ENCODE results near the gene KNDC1.

The KNDC1 gene

DNA sequence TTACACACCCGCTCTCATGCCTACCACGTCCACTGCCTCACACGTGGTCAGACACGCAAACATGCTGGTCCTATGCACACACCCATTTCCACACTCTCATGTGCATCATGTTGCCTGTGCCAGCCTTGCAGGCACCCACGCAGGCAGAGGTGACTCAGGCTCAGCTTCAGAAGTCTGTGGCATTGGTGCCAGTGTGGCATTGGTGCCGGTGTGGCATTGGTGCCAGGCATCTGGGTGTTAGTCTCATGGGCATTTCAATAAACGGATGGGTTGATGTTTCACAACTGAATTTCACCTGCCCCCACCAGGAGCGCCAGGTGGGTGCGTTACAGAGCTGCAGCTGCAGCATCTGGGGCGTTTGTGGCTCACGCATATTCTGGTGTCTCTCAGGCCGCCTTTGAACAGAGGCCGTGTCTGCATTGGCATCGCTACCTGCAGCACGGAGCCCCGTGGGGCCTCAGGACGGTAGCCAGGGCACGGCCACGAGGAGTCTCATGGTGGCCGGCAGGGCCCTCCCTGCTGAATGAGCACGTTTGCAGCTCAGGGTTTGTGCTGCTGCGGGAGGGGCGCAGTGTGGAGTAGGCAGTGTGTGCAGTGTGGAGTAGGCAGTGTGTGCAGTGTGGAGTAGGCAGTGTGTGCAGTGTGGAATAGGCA, 24.7 kb downstream of the KNDC1 start:
- H3K36me3 ChIP-seq = no peaks in the 10 kb centered on the region
- H3K4me1 ChIP-seq = no peaks in the 10 kb centered on the region
- H3K27me3 ChIP-seq = peaks cover 61% of the 10 kb centered on the region
- TF ChIP-seq, protein P1, sequence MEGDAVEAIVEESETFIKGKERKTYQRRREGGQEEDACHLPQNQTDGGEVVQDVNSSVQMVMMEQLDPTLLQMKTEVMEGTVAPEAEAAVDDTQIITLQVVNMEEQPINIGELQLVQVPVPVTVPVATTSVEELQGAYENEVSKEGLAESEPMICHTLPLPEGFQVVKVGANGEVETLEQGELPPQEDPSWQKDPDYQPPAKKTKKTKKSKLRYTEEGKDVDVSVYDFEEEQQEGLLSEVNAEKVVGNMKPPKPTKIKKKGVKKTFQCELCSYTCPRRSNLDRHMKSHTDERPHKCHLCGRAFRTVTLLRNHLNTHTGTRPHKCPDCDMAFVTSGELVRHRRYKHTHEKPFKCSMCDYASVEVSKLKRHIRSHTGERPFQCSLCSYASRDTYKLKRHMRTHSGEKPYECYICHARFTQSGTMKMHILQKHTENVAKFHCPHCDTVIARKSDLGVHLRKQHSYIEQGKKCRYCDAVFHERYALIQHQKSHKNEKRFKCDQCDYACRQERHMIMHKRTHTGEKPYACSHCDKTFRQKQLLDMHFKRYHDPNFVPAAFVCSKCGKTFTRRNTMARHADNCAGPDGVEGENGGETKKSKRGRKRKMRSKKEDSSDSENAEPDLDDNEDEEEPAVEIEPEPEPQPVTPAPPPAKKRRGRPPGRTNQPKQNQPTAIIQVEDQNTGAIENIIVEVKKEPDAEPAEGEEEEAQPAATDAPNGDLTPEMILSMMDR (IDR thresholded peaks at IDR 0.05; ENCODE audit: low read depth, low read length) = no peak
- H3K9me3 ChIP-seq = no peaks in the 10 kb centered on the region; the same call in 1 of the 2 replicates
- no peak overlapping the region for H3K4me3 ChIP-seq (ENCODE audit: low read depth, low read length)
- DNase-seq = no peak

DNA sequence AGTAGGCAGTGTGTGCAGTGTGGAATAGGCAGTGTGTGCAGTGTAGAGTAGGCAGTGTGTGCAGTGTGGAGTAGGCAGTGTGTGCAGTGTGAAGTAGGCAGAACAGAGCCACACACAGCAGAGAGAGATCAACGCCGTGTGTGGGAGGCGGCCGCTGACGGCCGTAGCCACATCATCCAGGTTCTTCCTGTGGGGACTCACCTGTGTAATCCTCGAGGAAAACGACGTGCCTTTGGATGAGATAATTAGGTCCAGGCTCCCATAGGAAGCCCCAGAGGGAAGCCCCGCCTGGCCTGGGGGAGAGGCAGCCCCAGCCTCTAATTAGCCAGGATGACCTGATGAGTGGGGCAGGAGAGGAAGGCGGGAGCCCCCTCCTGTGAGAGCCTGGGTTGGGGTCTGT, 25.4 kb downstream of the KNDC1 start:
- TF ChIP-seq, protein P1 (IDR thresholded peaks at IDR 0.05; ENCODE audit: low read depth, low read length) = no peak

DNA sequence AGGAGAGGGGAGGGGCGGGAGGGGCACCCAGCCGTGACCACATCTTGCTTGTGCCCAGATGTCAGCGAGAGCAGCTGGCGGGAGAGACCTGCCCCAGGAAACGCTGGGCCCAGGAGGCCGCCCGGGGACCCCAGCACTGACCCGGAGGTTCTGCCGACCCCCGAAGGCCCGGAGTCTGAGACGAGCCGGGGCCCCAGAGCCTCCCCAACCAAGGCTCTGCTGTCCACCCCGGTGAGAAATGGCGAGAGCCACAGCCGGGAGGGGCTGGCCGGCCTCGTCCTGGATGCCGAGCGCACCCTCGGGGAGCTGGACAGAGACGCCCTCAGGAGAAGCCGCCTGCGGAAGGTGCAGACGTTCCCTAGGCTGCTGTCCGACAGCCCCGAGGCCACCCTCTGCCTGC, 25.9 kb downstream of the KNDC1 start:
- TF ChIP-seq, protein P1 (IDR thresholded peaks at IDR 0.05; ENCODE audit: low read depth, low read length) = no peak
- Histone ChIP-seq H3K4me1 (no peaks in the 10 kb centered on the region), H3K4me3 (ENCODE audit: low read depth, low read length) (no peak overlapping the region), H3K36me3 (no peaks in the 10 kb centered on the region), H3K9me3 (no peaks in the 10 kb centered on the region; the same call in 1 of the 2 replicates), H3K27me3 (peaks cover 61% of the 10 kb centered on the region)
- DNase-seq = no peak

More for the DNA sequence above, 25.4 kb downstream of the KNDC1 start:
- no peaks in the 10 kb centered on the region for H3K4me1 ChIP-seq
- H3K27me3 ChIP-seq = peaks cover 61% of the 10 kb centered on the region
- H3K36me3 ChIP-seq = no peaks in the 10 kb centered on the region
- H3K4me3 ChIP-seq (ENCODE audit: low read depth, low read length) = no peak overlapping the region
- DNase-seq = no peak
- H3K9me3 ChIP-seq = no peaks in the 10 kb centered on the region; the same call in 1 of the 2 replicates

DNA sequence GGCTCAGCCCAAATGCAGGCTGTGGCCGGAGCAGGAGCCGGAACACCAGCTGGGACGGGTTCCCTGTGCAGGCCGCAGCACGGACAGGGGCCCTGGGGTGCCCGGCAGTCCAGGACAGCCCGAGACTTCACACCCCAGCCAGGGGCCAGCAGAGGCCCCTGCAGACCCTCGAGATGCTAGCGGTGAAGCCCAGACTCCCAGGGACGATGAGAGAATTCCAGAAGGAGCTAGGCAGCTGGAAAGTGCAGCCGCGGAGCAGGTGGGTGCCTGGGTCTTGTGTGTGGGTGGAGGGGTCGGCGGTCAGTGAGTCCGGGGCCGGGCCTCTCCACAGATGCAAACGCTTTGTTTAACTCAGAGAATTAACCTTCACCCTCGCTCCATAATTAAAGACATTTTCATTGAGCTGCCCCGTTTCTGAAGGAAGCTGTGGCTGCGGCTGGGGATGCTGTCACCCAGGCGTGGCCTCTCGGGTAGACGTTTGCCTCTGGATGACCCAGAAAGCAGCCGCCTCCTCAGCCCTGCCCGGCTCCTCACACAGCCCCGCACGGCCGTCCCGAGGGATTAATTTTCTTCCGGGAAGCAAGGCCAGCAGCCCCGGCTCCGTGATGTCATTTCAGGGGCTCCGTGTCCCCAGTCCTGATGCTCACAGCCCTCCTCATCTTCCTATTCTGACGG, 26.5 kb downstream of the KNDC1 start:
- TF ChIP-seq, protein P1 (IDR thresholded peaks at IDR 0.05; ENCODE audit: low read depth, low read length) = no peak
- no peaks in the 10 kb centered on the region for H3K4me1 ChIP-seq
- H3K27me3 ChIP-seq = peaks cover 54% of the 10 kb centered on the region
- H3K9me3 ChIP-seq = no peaks in the 10 kb centered on the region; the same call in 1 of the 2 replicates
- no peak overlapping the region for H3K4me3 ChIP-seq (ENCODE audit: low read depth, low read length)
- no peaks in the 10 kb centered on the region for H3K36me3 ChIP-seq
- no peak for DNase-seq

DNA sequence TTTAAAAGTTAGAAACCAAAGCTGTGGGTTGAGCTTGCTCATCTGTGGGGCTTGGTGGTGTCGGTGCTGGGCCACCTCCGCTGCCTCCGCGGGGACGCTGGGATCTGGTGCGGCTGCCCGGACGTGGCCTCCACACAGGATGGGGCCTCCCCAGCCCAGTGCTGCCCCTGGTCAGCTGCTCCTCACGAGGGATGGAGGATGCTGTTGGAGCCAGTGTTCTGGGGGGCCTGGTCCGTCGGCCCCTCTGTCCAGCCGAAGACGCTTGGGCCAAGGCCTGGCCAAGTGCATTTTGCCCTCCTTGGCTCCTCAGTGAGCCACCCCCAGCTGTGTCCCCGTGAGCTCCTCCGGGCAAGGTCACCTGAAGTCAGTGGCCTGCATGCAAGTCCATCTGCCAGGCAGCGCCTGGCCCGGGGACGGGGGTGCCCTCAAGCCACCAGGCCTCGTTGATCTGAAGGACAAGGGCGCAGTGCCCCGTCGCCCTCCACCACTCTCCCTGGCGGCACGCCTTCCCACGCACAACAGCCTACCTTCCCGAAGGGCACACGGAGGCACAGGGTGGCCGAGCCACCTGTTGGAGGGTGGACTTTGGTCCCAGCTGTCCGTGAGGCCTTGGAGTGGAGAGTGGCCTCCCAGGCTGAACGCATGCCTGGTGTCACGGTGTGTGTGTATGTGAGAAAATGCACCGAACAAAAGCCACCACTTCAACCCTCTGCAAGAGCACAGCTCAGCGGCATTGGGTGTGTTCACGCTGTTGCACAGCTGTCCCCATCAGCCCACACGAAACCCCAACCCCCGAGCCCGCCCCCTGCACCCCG, 27.3 kb downstream of the KNDC1 start:
- H3K9me3 ChIP-seq = no peaks in the 10 kb centered on the region; the same call in 1 of the 2 replicates
- TF ChIP-seq, protein P1 (IDR thresholded peaks at IDR 0.05; ENCODE audit: low read depth, low read length) = no peak
- no peaks in the 10 kb centered on the region for H3K36me3 ChIP-seq
- no peak overlapping the region for H3K4me3 ChIP-seq (ENCODE audit: low read depth, low read length)
- no peak for DNase-seq
- H3K27me3 ChIP-seq = peaks cover 56% of the 10 kb centered on the region
- no peaks in the 10 kb centered on the region for H3K4me1 ChIP-seq

All from BE2C (cell line).